Mucosa of rectum (tissue), 2 donors: Measurements from ENCODE around the gene TCAIM.

Experiments
- H3K27ac ChIP-seq, 2 donors: one replicate each; pipeline ENCODE4 v1.7.0; 2013; ENCODE audit warnings: inconsistent platforms in 2 of 2, low read depth in 2 of 2, low read length in 2 of 2
- H3K27me3 ChIP-seq, 2 donors: one replicate each; pipeline ENCODE4 v1.7.0; 2013; ENCODE audit warnings: low read length in 2 of 2; ENCODE audit not compliant: control insufficient read depth in 2 of 2, insufficient read depth in 2 of 2
- H3K36me3 ChIP-seq, 2 donors: one replicate each; pipeline ENCODE4 v1.7.0; 2013; ENCODE audit warnings: low read length in 2 of 2; ENCODE audit not compliant: control insufficient read depth in 2 of 2, insufficient read depth in 2 of 2
- H3K4me1 ChIP-seq, 2 donors: one replicate each; pipeline ENCODE4 v1.7.0; 2013; ENCODE audit warnings: low read length in 2 of 2, mild to moderate bottlenecking in 1 of 2; ENCODE audit not compliant: control insufficient read depth in 2 of 2, insufficient read depth in 2 of 2
- H3K4me3 ChIP-seq, 2 donors: one replicate each; pipeline ENCODE4 v1.7.0; 2013; ENCODE audit warnings: low read length in 2 of 2
- H3K9ac ChIP-seq, 2 donors: one replicate each; pipeline ENCODE4 v1.7.0; 2013; ENCODE audit warnings: low read length in 2 of 2, low read depth in 1 of 2, mild to moderate bottlenecking in 1 of 2
- H3K9me3 ChIP-seq, 2 donors: one replicate each; pipeline ENCODE4 v1.7.0; 2013; ENCODE audit warnings: low read length in 2 of 2; ENCODE audit not compliant: control insufficient read depth in 2 of 2
- donor health status: healthy.
- donor health status: Normal muscosa, but diverticular disease.

TCAIM gene

GRCh38 chr3:44421280-44421679, 82.7 kb downstream of the TCAIM start:
- Histone ChIP-seq H3K36me3 (no peaks in the 10 kb centered on the region), H3K27ac (no peak overlapping the region), H3K9ac (no peak overlapping the region)

GRCh38 chr3:44424758-44425157, 86.2 kb downstream of the TCAIM start:
- no peaks in the 10 kb centered on the region for H3K9me3 ChIP-seq
- H3K36me3 ChIP-seq, result no peaks in the 10 kb centered on the region
- no peak overlapping the region for H3K4me3 ChIP-seq
- no peak overlapping the region for H3K27ac ChIP-seq
- H3K4me1 ChIP-seq, result no peaks in the 10 kb centered on the region
- no peaks in the 10 kb centered on the region for H3K27me3 ChIP-seq
- no peak overlapping the region for H3K9ac ChIP-seq

More at GRCh38 chr3:44421280-44421679, 82.7 kb downstream of the TCAIM start:
- Histone ChIP-seq H3K4me3 (no peak overlapping the region), H3K4me1 (no peaks in the 10 kb centered on the region), H3K27me3 (no peaks in the 10 kb centered on the region), H3K9me3 (no peaks in the 10 kb centered on the region)

- H3K9ac ChIP-seq, result no peak overlapping the region
These were observed 89.1 kb downstream of the TCAIM start for GRCh38 chr3:44427683-44428082.

DNA sequence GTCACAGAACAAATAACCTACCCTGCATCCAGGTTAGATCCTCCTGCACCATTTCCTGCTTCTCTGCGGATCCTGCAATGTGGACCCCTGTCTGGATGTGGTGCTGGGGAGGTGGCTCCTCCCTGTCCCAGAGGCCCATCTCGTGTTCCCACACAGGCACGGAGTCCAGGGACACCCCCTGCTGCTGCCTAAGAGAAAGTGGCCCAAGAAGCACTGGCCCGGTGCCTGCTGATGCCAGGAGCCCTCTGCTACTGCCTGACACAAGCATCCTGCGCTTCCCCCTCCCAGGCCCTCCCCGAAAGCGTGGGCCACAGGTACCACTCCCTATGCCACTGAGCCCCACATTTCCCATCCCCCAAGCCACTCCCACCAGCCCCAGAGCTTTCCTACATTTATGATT, 90.3 kb downstream of the TCAIM start:
- no peaks in the 10 kb centered on the region for H3K9me3 ChIP-seq
- no peaks in the 10 kb centered on the region for H3K36me3 ChIP-seq
- no peak overlapping the region for H3K9ac ChIP-seq
- no peaks in the 10 kb centered on the region for H3K4me1 ChIP-seq
- no peak overlapping the region for H3K27ac ChIP-seq
- H3K27me3 ChIP-seq, result no peaks in the 10 kb centered on the region
- no peak overlapping the region for H3K4me3 ChIP-seq

More at GRCh38 chr3:44427683-44428082, 89.1 kb downstream of the TCAIM start:
- H3K27me3 ChIP-seq, result no peaks in the 10 kb centered on the region
- no peak overlapping the region for H3K4me3 ChIP-seq
- no peak overlapping the region for H3K27ac ChIP-seq
- H3K9me3 ChIP-seq, result no peaks in the 10 kb centered on the region
- no peaks in the 10 kb centered on the region for H3K36me3 ChIP-seq
- H3K4me1 ChIP-seq, result no peaks in the 10 kb centered on the region

DNA sequence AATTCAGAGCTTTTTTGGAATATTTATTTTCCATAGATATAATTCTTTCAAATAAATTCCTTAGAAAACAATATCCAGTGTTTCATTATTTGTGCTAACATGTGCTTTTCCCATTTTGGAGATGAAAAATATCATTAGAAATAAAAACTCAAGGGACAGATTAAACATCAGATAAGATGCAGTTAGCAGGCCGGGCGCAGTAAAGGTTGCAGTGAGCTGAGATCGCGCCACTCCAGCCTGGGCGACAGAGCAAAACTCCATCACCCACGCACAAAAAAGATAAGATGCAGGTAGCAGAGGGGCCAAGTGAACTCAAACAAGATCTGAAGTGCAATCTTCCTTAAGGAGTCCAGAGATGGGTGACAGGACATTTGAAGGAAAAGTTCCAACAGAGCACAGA, 90.9 kb downstream of the TCAIM start:
- H3K4me1 ChIP-seq, result no peaks in the 10 kb centered on the region
- no peak overlapping the region for H3K4me3 ChIP-seq
- H3K9me3 ChIP-seq, result no peaks in the 10 kb centered on the region
- no peaks in the 10 kb centered on the region for H3K27me3 ChIP-seq
- H3K36me3 ChIP-seq, result no peaks in the 10 kb centered on the region
- H3K27ac ChIP-seq, result no peak overlapping the region
- no peak overlapping the region for H3K9ac ChIP-seq

DNA sequence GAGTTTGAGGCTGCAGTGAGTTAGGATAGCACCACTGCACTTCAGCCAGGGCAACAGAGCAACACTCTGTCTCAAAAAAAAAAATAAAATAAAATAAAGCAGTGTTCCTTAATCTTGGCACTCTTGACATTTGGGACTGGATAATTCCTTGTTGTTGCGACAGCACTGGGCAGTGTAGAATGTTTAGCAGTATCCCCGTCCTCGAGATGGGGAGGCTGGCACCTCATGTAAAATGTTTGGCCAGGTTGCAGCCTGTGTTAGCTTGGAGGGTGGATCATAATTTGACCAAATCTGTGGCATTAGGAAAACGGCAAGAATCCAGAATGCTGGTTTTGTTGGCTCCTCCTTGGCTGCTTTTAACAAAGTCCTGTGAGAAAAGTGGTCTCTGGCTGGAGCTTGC, 91.9 kb downstream of the TCAIM start:
- Histone ChIP-seq H3K9ac (no peak overlapping the region), H3K4me1 (no peaks in the 10 kb centered on the region), H3K9me3 (no peaks in the 10 kb centered on the region), H3K27me3 (no peaks in the 10 kb centered on the region), H3K4me3 (no peak overlapping the region), H3K36me3 (no peaks in the 10 kb centered on the region), H3K27ac (no peak overlapping the region)

GRCh38 chr3:44434834-44435510, 96.4 kb downstream of the TCAIM start:
- no peak overlapping the region for H3K4me3 ChIP-seq
- no peaks in the 10 kb centered on the region for H3K36me3 ChIP-seq
- peaks cover 5 to 9% of the 10 kb centered on the region in 2 donors for H3K4me1 ChIP-seq
- H3K9me3 ChIP-seq, result no peaks in the 10 kb centered on the region
- H3K27ac ChIP-seq, result no peak overlapping the region
- no peaks in the 10 kb centered on the region for H3K27me3 ChIP-seq
- H3K9ac ChIP-seq, result no peak overlapping the region

DNA sequence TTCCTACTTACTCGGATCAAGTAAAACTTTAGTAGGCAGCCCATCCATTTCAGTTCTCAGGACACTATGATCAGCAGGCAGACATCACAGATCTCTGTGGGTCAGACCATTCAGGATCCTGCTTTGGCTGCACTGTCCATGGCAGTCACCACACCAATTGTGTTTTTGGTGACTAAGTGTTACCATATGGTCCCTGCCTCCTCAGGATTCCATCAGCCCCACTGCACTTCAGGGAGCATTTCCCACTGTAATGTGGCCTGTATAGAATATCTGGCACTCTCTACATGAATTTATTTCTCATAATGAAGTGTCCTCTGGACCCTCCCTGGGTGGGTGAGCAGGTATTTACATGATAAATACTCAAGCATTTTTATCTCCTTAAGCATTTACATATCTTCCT, 97.6 kb downstream of the TCAIM start:
- H3K27me3 ChIP-seq, result no peaks in the 10 kb centered on the region
- no peak overlapping the region for H3K4me3 ChIP-seq
- H3K4me1 ChIP-seq, result peaks cover 9 to 16% of the 10 kb centered on the region in 2 donors
- H3K36me3 ChIP-seq, result no peaks in the 10 kb centered on the region
- no peaks in the 10 kb centered on the region for H3K9me3 ChIP-seq
- H3K9ac ChIP-seq, result no peak overlapping the region
- no peak overlapping the region for H3K27ac ChIP-seq

DNA sequence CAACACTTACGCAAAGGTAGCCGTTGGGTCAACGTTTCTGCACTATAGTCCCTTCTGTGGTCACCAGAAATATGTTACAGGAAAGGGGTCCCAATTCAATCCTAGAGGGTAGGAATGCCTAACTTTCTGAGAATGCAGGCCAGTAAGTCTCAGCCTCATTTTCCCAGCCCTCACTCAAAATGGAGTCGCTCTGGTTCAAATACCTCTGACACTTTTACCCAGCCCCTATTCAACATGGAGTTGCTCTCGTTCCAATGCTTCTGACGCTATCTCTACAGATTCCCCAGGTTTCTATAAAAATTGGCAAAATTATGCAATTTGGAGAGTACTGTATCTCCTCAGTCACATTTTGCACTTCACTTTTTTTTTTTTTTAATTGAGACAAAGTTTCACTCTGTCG, 99.2 kb downstream of the TCAIM start:
- Histone ChIP-seq H3K27me3 (no peaks in the 10 kb centered on the region), H3K4me3 (no peak overlapping the region), H3K9ac (no peak overlapping the region), H3K9me3 (no peaks in the 10 kb centered on the region), H3K27ac (no peak overlapping the region), H3K36me3 (peaks cover 3 to 4% of the 10 kb centered on the region in 2 donors), H3K4me1 (peaks cover 9 to 16% of the 10 kb centered on the region in 2 donors)

GRCh38 chr3:44439499-44440295, 101.1 kb downstream of the TCAIM start:
- Histone ChIP-seq H3K27ac (peak overlapping the region; percentile 85 to 88), H3K9ac (peak overlapping the region; percentile 61 to 62), H3K4me1 (peaks cover 9 to 16% of the 10 kb centered on the region in 2 donors), H3K9me3 (no peaks in the 10 kb centered on the region), H3K27me3 (no peaks in the 10 kb centered on the region), H3K4me3 (peak overlapping the region; percentile 45 to 53), H3K36me3 (peaks cover 3 to 6% of the 10 kb centered on the region in 2 donors)
